Karpas-422 (cell line): ENCODE results near the gene DESI2. TPM values are rescaled to one million over a fixed set of nuclear protein-coding genes. Genes with fewer than 3 reads are reported as not detected.
"Not testable (repeated sequence)": the region's sequence is repeated elsewhere in the genome, so short reads cannot be mapped to it uniquely, and the experiment has no call there.

Experiments
- DNase-seq: peaks from one replicate; pipeline ENCODE4 v3.0.0-alpha.2; 2015
- H2AFZ ChIP-seq: fragments of 200-600 bp; sonication (generic); 2 replicates; pipeline ENCODE4 v1.6.1; 2014; ENCODE audit warnings: antibody characterized with exemption, low read length, mixed read lengths
- H3K27ac ChIP-seq: fragments of 200-600 bp; sonication (generic); 2 replicates; pipeline ENCODE4 v1.5.1; 2014; ENCODE audit warnings: mild to moderate bottlenecking, low read length, moderate library complexity
- H3K27me3 ChIP-seq: fragments of 200-600 bp; sonication (generic); 2 replicates; pipeline ENCODE4 v1.6.1; 2014; ENCODE audit warnings: low read length, mixed read lengths
- H3K36me3 ChIP-seq: fragments of 200-600 bp; sonication (generic); 2 replicates; pipeline ENCODE4 v1.6.1; 2014; ENCODE audit warnings: low read length, mixed read lengths; ENCODE audit not compliant: insufficient read depth
- H3K4me1 ChIP-seq: fragments of 200-600 bp; sonication (generic); 2 replicates; pipeline ENCODE4 v1.6.1; 2014; ENCODE audit warnings: mild to moderate bottlenecking, low read length, mixed read lengths
- H3K4me2 ChIP-seq: fragments of 200-600 bp; sonication (generic); 2 replicates; pipeline ENCODE4 v1.6.1; 2014; ENCODE audit warnings: low read length, low read depth, mild to moderate bottlenecking; ENCODE audit not compliant: poor library complexity, severe bottlenecking
- H3K4me3 ChIP-seq: fragments of 200-600 bp; sonication (generic); 2 replicates; pipeline ENCODE4 v1.5.1; 2014; ENCODE audit warnings: mild to moderate bottlenecking, antibody characterized with exemption, low read length, mixed read lengths
- H3K79me2 ChIP-seq: fragments of 200-600 bp; sonication (generic); 2 replicates; pipeline ENCODE4 v1.6.1; 2014; ENCODE audit warnings: mild to moderate bottlenecking, low read length, mixed read lengths
- H3K9ac ChIP-seq: fragments of 200-600 bp; sonication (generic); 2 replicates; pipeline ENCODE4 v1.6.0; 2014; ENCODE audit warnings: low read length
- H3K9me2 ChIP-seq: fragments of 200-600 bp; sonication (generic), shearing (Covaris generic); replicated peaks from 2 replicates; pipeline ENCODE4 v1.6.0; 2014; ENCODE audit warnings: mild to moderate bottlenecking, low read length, moderate library complexity; ENCODE audit not compliant: insufficient read depth
- H3K9me3 ChIP-seq: fragments of 300-700, 200-600 bp; sonication (generic); 2 replicates; pipeline ENCODE4 v1.6.1; 2014; ENCODE audit warnings: low read length, mixed read lengths
- H4K20me1 ChIP-seq: fragments of 200-600 bp; sonication (generic); 2 replicates; pipeline ENCODE4 v1.6.1; 2014; ENCODE audit warnings: mild to moderate bottlenecking, antibody characterized with exemption, low read length, low read depth; ENCODE audit not compliant: insufficient read depth
- total RNA-seq: library from RNA; depleted of rRNA; stranded (reverse); fragments of >200 nt; shearing (Covaris generic); gene quantifications from 2 replicates; pipeline ENCODE4 v1.2.3, GENCODE V29; 2014; ENCODE audit warnings: low replicate concordance

Gene DESI2
- total RNA-seq, 1 experiment from 2014 or later, result 62.6 TPM

DNA sequence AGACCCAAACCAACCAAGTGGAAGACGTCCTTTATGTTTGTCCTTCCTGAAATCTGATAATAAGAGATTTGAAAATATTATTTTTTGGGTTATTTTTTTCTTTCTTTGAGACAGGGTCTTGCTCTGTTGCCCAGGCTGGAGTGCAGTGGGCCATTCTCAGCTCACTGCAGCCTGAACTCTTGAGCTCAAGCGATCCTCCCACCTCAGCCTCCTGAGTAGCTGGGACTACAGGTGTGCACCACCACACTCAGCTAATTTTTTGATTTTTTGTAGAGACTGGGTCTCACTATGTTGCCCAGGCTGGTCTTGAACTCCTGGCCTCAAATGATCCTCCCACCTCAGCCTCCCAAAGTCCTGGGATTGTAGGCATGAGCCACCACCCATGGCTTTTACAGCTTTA is 86.2 kb downstream of the DESI2 start:
- H3K9ac ChIP-seq, H3K79me2 ChIP-seq, H3K4me1 ChIP-seq, H3K9me3 ChIP-seq, H3K27me3 ChIP-seq, H3K36me3 ChIP-seq, H3K4me2 ChIP-seq, DNase-seq, H3K9me2 ChIP-seq, H4K20me1 ChIP-seq, H2AFZ ChIP-seq, H3K4me3 ChIP-seq, H3K27ac ChIP-seq: not testable (repeated sequence)

DNA sequence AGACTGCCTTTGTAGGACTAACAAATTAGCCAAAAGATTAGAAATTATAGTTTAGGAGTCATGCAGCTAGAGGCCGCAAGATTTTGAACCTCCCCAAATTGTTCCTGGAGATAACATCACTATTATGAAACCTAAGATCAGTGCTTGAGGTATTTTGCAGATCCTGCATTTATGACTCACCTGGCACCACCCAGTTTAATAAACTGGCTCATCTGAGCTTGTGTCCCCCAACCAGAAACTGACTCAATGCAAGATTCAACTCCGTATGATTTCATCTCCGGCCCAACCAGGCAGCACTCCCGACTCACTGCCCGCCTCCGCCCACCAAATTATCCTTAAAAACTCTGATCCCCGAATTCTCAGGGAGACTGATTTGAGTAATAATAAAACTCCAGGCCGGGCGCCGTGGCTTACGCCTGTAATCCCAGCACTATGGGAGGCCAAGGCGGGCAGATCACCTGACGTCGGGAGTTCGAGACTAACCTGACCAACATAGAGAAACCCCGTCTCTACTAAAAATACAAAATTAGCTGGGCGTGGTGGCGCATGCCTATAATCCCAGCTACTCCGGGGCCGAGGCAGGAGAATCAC is 87.2 kb downstream of the DESI2 start:
- H2AFZ ChIP-seq, H3K27ac ChIP-seq, H3K79me2 ChIP-seq, H3K4me2 ChIP-seq, H3K9ac ChIP-seq, H3K4me3 ChIP-seq, H3K9me2 ChIP-seq, H3K4me1 ChIP-seq, H3K9me3 ChIP-seq, DNase-seq, H4K20me1 ChIP-seq, H3K36me3 ChIP-seq, H3K27me3 ChIP-seq: not testable (repeated sequence)

DNA sequence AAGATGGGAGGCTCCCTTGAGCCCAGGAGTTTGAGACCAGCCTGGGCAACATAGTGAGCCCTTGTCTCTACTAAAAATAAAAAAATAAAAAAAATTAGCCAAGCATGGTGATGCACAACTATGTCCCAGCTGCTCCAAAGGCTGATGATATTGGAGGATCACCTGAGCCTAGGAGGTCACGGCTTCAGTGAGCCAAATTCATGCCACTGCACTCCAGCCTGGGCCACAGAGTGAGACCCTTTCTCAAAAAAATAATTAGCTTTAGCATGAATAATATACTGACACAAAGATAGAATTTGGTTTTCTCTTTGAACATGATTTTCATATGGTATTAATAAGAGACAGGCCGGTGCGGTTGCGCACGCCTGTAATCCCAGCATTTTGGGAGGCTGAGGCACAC is 88.8 kb downstream of the DESI2 start:
- H3K9me2 ChIP-seq, result no peaks in the 10 kb centered on the region
- no peaks in the 10 kb centered on the region for H4K20me1 ChIP-seq
- peaks cover 4% of the 10 kb centered on the region; the same call in 1 of the 2 replicates for H3K4me1 ChIP-seq
- no peaks in the 10 kb centered on the region for H3K36me3 ChIP-seq
- H3K9me3 ChIP-seq, result no peaks in the 10 kb centered on the region
- H3K9ac ChIP-seq, result no peak overlapping the region
- H3K4me2 ChIP-seq, result no peak overlapping the region
- no peak for DNase-seq
- no peak overlapping the region for H2AFZ ChIP-seq
- H3K4me3 ChIP-seq, result no peak overlapping the region
- H3K79me2 ChIP-seq, result no peaks in the 10 kb centered on the region
- no peak overlapping the region for H3K27ac ChIP-seq
- no peaks in the 10 kb centered on the region for H3K27me3 ChIP-seq

DNA sequence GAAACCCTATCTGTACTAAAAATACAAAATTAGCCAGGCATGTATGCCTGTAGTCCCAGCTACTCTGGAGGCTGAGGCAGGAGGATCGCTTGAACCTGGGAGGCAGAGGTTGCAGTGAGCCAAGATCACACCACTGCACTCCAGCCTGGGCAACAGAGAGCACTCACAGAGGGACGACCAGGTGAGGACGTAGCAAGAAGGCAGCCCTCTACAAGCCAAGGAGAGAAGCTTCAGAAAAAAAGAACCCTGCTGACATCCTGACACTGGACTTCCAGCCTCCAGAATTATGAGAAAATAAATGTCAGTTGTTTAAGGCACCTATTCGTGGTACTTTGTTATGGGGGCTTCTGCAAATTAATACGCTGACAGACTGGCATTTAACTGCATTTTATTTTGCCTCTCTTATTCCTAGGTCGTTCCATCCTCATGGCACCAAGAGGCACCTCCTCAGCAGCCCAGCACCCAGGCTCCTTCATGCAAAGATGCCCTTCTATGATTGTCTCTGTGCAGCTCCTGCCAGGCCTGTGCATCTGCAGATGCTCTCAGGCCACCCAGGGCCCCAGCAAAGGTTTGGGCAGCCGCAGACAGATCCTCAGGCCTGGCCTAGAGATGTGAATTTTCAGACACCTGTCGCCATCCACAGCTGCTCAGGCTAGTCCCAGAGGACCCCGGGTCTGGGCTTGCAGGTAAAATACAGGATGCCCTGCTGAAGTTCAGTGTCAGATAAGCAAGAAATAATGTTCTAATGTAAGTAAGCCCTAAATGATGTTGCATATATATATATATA is 96.5 kb downstream of the DESI2 start:
- H3K4me1 ChIP-seq, result peaks cover 4% of the 10 kb centered on the region; the same call in 1 of the 2 replicates
- H3K36me3 ChIP-seq, result no peaks in the 10 kb centered on the region
- no peaks in the 10 kb centered on the region for H3K9me3 ChIP-seq
- DNase-seq, result no peak
- H3K9me2 ChIP-seq, result no peaks in the 10 kb centered on the region
- no peaks in the 10 kb centered on the region for H3K79me2 ChIP-seq
- H4K20me1 ChIP-seq, result no peaks in the 10 kb centered on the region
- H3K4me2 ChIP-seq, result no peak overlapping the region
- H3K9ac ChIP-seq, result no peak overlapping the region
- no peak overlapping the region for H3K27ac ChIP-seq
- no peak overlapping the region for H2AFZ ChIP-seq
- no peaks in the 10 kb centered on the region for H3K27me3 ChIP-seq
- H3K4me3 ChIP-seq, result no peak overlapping the region

DNA sequence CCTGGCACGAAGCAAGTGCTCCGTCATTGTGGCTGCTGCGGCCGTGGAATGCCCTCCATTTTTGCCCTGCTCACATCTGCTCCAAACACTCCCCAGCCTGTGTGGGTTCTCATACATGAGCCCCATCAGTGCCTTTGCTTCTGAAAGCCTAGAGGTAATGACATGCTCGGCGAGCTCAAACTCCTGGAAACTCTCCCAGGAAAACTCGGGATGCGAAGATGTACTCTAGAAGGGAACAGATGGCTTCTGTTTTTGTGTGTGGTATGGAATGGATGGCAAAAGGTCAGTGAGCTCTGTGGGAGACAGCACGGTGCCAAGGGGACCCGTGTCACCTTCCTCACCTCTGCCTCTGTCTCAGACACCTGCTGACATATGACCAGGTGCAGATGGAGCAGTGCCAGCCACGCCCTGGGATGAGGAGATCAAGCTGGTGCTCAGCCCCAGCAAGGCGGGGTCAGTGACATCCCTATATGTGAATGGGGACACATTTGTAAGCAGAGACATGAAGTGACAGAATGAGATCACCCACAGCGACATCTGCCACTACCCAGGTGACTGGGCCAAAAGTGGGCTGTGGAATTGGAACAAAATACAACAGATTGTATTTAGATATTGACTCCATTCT is 98.5 kb downstream of the DESI2 start:
- no peaks in the 10 kb centered on the region for H3K79me2 ChIP-seq
- no peaks in the 10 kb centered on the region for H3K4me1 ChIP-seq
- H3K9ac ChIP-seq, result no peak overlapping the region

DNA sequence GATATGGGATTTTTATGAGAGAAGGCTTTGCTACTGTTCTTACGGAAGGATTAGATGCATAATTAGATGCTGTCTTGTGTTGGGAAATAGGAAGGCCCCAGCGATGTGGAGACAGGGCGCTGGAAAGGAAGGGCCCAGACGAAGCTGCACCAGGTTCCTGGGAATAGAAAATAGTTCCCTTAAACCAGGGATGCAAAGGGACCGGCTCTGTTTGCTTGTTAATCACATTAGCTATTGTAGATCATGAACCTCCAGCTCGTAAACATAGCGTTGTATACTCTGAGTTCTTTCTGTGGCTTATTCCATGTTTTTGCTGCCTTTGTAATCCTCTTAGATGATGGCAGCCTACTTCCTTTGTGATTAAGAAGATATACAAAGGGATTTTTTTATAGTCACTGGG is 102.7 kb downstream of the DESI2 start:
- H3K27me3 ChIP-seq, result no peaks in the 10 kb centered on the region
- H2AFZ ChIP-seq, result no peak overlapping the region
- H3K4me3 ChIP-seq, result no peak overlapping the region
- no peaks in the 10 kb centered on the region for H3K4me1 ChIP-seq
- H3K79me2 ChIP-seq, result no peaks in the 10 kb centered on the region
- H3K36me3 ChIP-seq, result no peaks in the 10 kb centered on the region
- H3K27ac ChIP-seq, result no peak overlapping the region
- DNase-seq, result no peak
- no peaks in the 10 kb centered on the region for H3K9me3 ChIP-seq
- H3K4me2 ChIP-seq, result no peak overlapping the region
- H3K9me2 ChIP-seq, result no peaks in the 10 kb centered on the region
- no peak overlapping the region for H3K9ac ChIP-seq
- no peaks in the 10 kb centered on the region for H4K20me1 ChIP-seq

More for the DNA sequence above, 98.5 kb downstream of the DESI2 start:
- H3K9me2 ChIP-seq, result no peaks in the 10 kb centered on the region
- no peak overlapping the region for H3K4me3 ChIP-seq
- H3K9me3 ChIP-seq, result no peaks in the 10 kb centered on the region
- H3K27ac ChIP-seq, result no peak overlapping the region
- H2AFZ ChIP-seq, result no peak overlapping the region
- no peaks in the 10 kb centered on the region for H4K20me1 ChIP-seq
- no peaks in the 10 kb centered on the region for H3K27me3 ChIP-seq
- H3K4me2 ChIP-seq, result no peak overlapping the region
- H3K36me3 ChIP-seq, result no peaks in the 10 kb centered on the region
- no peak for DNase-seq

DNA sequence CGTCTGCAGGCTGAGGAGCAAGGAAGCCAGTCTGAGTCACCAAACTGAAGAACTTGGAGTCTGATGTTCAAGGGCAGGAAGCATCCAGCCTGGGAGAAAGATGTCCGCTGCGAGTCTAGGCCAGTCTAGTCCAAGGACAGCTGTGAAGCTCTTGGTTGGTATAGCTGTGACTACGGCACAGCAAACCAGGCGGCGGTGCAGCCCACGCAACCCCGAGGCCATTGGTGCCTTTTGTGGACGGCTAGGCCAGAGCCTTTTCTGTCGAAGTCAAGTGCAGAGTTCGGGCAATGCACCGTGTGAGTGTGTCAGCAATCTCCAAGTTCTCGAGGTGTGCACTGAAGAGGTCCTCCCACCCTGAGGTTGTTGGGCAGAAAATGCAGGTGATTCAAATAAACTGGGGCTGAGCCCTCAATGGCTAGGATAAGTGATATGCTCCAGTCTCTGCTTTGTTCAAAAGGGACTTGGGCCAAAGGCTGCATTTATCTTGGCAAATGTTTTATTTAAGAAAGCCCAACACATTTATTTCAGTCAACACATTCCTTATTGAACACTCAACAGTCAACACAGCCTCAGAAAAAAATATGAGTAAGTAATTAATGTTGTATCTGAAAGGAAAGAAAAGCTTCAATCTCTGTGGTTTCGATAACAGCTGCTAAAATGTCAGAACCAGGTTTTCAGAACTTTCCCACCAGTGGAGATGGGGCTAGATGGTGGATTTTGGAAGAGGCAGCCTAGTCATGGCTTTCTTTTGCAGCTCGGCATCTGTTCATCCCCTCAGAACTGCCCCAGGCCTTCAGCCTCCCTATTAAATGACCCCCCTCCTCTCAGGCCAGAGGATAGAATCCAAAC is 104.4 kb downstream of the DESI2 start:
- Histone ChIP-seq H3K9ac (no peak overlapping the region), H3K36me3 (no peaks in the 10 kb centered on the region), H3K9me2 (no peaks in the 10 kb centered on the region), H3K4me1 (no peaks in the 10 kb centered on the region), H4K20me1 (no peaks in the 10 kb centered on the region), H3K27me3 (no peaks in the 10 kb centered on the region), H3K4me3 (no peak overlapping the region), H3K27ac (no peak overlapping the region), H3K4me2 (no peak overlapping the region), H2AFZ (no peak overlapping the region), H3K79me2 (no peaks in the 10 kb centered on the region), H3K9me3 (no peaks in the 10 kb centered on the region)
- DNase-seq, result no peak
